Skeletal muscle tissue (tissue), 4 donors: Measurements from ENCODE around the gene MAPK9. TPM values are rescaled to one million over a fixed set of nuclear protein-coding genes. Genes with fewer than 3 reads are reported as not detected.

Experiments
- H3K27ac ChIP-seq: one replicate; pipeline ENCODE4 v1.7.0; 2013; ENCODE audit warnings: mild to moderate bottlenecking, low read depth, low read length, inconsistent platforms
- H3K27me3 ChIP-seq, 3 donors: one replicate each; pipeline ENCODE4 v1.7.0; 2013; ENCODE audit warnings: low read length in 3 of 3; ENCODE audit not compliant: control insufficient read depth in 3 of 3, insufficient read depth in 3 of 3
- H3K36me3 ChIP-seq, 3 donors: one replicate each; pipeline ENCODE4 v1.7.0; 2013; ENCODE audit warnings: low read length in 3 of 3; ENCODE audit not compliant: control insufficient read depth in 3 of 3, insufficient read depth in 3 of 3
- H3K4me1 ChIP-seq, 3 donors: one replicate each; pipeline ENCODE4 v1.7.0; 2013; ENCODE audit warnings: low read length in 3 of 3, mild to moderate bottlenecking in 3 of 3; ENCODE audit not compliant: control insufficient read depth in 3 of 3, insufficient read depth in 3 of 3
- H3K4me3 ChIP-seq, 3 donors: one replicate each; pipeline ENCODE4 v1.7.0; 2013; ENCODE audit warnings: low read length in 3 of 3
- H3K9ac ChIP-seq, 3 donors: one replicate each; pipeline ENCODE4 v1.7.0; 2013; ENCODE audit warnings: low read length in 3 of 3, mild to moderate bottlenecking in 3 of 3, moderate library complexity in 2 of 3, low read depth in 1 of 3
- H3K9me3 ChIP-seq, 3 donors: one replicate each; pipeline ENCODE4 v1.7.0; 2013; ENCODE audit warnings: low read length in 3 of 3; ENCODE audit not compliant: control insufficient read depth in 3 of 3
- total RNA-seq: library from RNA; depleted of rRNA; stranded (reverse); fragments of >200 nt; gene quantifications from one replicate; pipeline ENCODE4 v1.2.3, GENCODE V29; 2014
- donor health status: Osteomylitis.

The MAPK9 gene
- total RNA-seq, 1 donor from 2014 or later, result 31.3 TPM

GRCh38 chr5:180222056-180222455 is 69.8 kb downstream of the MAPK9 start:
- H3K36me3 ChIP-seq, result peaks cover 0 to 7% (median 4%) of the 10 kb centered on the region in 3 donors

GRCh38 chr5:180217797-180218196 is 74.1 kb downstream of the MAPK9 start:
- Histone ChIP-seq H3K9ac (no peak overlapping the region), H3K4me1 (no peaks in the 10 kb centered on the region), H3K27me3 (peaks cover 0 to 3% (median 2%) of the 10 kb centered on the region in 3 donors), H3K36me3 (peaks cover 0 to 4% (median 0%) of the 10 kb centered on the region in 3 donors), H3K9me3 (peaks cover 10 to 26% (median 15%) of the 10 kb centered on the region in 3 donors), H3K27ac (no peak overlapping the region), H3K4me3 (no peak overlapping the region)

More at GRCh38 chr5:180222056-180222455, 69.8 kb downstream of the MAPK9 start:
- no peak overlapping the region for H3K9ac ChIP-seq
- H3K4me3 ChIP-seq, result no peak overlapping the region
- H3K9me3 ChIP-seq, result peaks cover 14 to 21% (median 19%) of the 10 kb centered on the region in 3 donors
- no peaks in the 10 kb centered on the region for H3K27me3 ChIP-seq
- H3K4me1 ChIP-seq, result no peaks in the 10 kb centered on the region
- H3K27ac ChIP-seq, result no peak overlapping the region

GRCh38 chr5:180216646-180217171 is 75.2 kb downstream of the MAPK9 start:
- Histone ChIP-seq H3K9ac (no peak overlapping the region), H3K4me3 (no peak overlapping the region), H3K4me1 (no peaks in the 10 kb centered on the region), H3K36me3 (no peaks in the 10 kb centered on the region), H3K9me3 (peaks cover 5 to 24% (median 12%) of the 10 kb centered on the region in 3 donors), H3K27ac (no peak overlapping the region), H3K27me3 (peaks cover 0 to 9% (median 7%) of the 10 kb centered on the region in 3 donors)

GRCh38 chr5:180215783-180216630 is 75.9 kb downstream of the MAPK9 start:
- H3K4me1 ChIP-seq, result no peaks in the 10 kb centered on the region
- peaks cover 5 to 23% (median 12%) of the 10 kb centered on the region in 3 donors for H3K9me3 ChIP-seq
- H3K27me3 ChIP-seq, result peaks cover 5 to 12% (median 9%) of the 10 kb centered on the region in 3 donors
- no peak overlapping the region for H3K27ac ChIP-seq
- no peak overlapping the region for H3K9ac ChIP-seq
- no peaks in the 10 kb centered on the region for H3K36me3 ChIP-seq
- no peak overlapping the region for H3K4me3 ChIP-seq

- Histone ChIP-seq H3K4me1 (no peaks in the 10 kb centered on the region), H3K4me3 (no peak overlapping the region), H3K36me3 (no peaks in the 10 kb centered on the region), H3K27me3 (peaks cover 13 to 19% (median 14%) of the 10 kb centered on the region in 3 donors), H3K9ac (no peak overlapping the region), H3K9me3 (peaks cover 2 to 18% (median 8%) of the 10 kb centered on the region in 3 donors), H3K27ac (no peak overlapping the region)
Observed at GRCh38 chr5:180214870-180215770, 76.8 kb downstream of the MAPK9 start.

GRCh38 chr5:180213657-180214207 is 78.2 kb downstream of the MAPK9 start:
- H3K36me3 ChIP-seq, result no peaks in the 10 kb centered on the region
- no peak overlapping the region for H3K27ac ChIP-seq
- no peaks in the 10 kb centered on the region for H3K4me1 ChIP-seq
- H3K9ac ChIP-seq, result no peak overlapping the region
- H3K9me3 ChIP-seq, result peaks cover 2 to 18% (median 8%) of the 10 kb centered on the region in 3 donors
- H3K27me3 ChIP-seq, result peaks cover 18 to 23% (median 20%) of the 10 kb centered on the region in 3 donors
- no peak overlapping the region for H3K4me3 ChIP-seq

GRCh38 chr5:180213256-180213600 is 78.7 kb downstream of the MAPK9 start:
- Histone ChIP-seq H3K36me3 (no peaks in the 10 kb centered on the region), H3K27me3 (peaks cover 22 to 27% (median 24%) of the 10 kb centered on the region in 3 donors), H3K4me3 (no peak overlapping the region), H3K9me3 (peaks cover 2 to 18% (median 8%) of the 10 kb centered on the region in 3 donors), H3K4me1 (peaks cover 0 to 4% (median 2%) of the 10 kb centered on the region in 3 donors), H3K9ac (no peak overlapping the region), H3K27ac (no peak overlapping the region)

- peaks cover 28 to 33% (median 30%) of the 10 kb centered on the region in 3 donors for H3K27me3 ChIP-seq
- no peak overlapping the region for H3K4me3 ChIP-seq
- peaks cover 0 to 5% (median 2%) of the 10 kb centered on the region in 3 donors for H3K4me1 ChIP-seq
- H3K9me3 ChIP-seq, result peaks cover 0 to 15% (median 5%) of the 10 kb centered on the region in 3 donors
- no peak overlapping the region for H3K9ac ChIP-seq
- no peaks in the 10 kb centered on the region for H3K36me3 ChIP-seq
- H3K27ac ChIP-seq, result no peak overlapping the region
Observed at GRCh38 chr5:180212363-180213255, 79.3 kb downstream of the MAPK9 start.

- Histone ChIP-seq H3K27me3 (peaks cover 33 to 39% (median 35%) of the 10 kb centered on the region in 3 donors), H3K4me1 (peaks cover 0 to 5% (median 2%) of the 10 kb centered on the region in 3 donors), H3K9me3 (peaks cover 0 to 14% (median 5%) of the 10 kb centered on the region in 3 donors), H3K27ac (no peak overlapping the region), H3K4me3 (no peak overlapping the region), H3K36me3 (no peaks in the 10 kb centered on the region), H3K9ac (no peak overlapping the region)
Observed at GRCh38 chr5:180211761-180212035, 80.2 kb downstream of the MAPK9 start.
